ENCODE results near the gene ASPHD2.
A peak's percentile ranks its signal among the peaks of the same experiment; 100 is the strongest.

Gene ASPHD2

DNA sequence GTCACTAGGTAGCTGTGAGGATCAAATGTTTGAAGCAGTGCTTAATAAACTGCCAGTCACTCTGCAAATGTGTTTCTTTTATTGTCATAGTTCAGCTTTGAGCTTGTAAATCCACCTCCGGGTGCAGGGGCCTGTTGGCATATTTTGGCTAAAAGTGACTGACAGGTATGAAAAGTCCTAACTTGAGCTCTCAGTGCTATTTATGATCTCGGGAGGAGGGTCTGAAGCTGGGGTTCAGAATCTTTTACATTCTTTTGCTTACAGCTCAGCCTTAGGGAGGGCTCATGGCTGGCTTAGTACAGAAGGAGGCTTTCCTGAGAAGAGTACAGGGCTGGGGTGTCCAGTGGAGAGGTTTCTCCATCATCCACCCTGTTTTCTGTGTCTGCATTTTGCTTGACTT lies 1.5 kb downstream of the ASPHD2 start:
- H3K4me3 ChIP-seq (ENCODE audit: low read depth, low read length): peak overlapping the region; percentile 59
- TF ChIP-seq, protein P1, sequence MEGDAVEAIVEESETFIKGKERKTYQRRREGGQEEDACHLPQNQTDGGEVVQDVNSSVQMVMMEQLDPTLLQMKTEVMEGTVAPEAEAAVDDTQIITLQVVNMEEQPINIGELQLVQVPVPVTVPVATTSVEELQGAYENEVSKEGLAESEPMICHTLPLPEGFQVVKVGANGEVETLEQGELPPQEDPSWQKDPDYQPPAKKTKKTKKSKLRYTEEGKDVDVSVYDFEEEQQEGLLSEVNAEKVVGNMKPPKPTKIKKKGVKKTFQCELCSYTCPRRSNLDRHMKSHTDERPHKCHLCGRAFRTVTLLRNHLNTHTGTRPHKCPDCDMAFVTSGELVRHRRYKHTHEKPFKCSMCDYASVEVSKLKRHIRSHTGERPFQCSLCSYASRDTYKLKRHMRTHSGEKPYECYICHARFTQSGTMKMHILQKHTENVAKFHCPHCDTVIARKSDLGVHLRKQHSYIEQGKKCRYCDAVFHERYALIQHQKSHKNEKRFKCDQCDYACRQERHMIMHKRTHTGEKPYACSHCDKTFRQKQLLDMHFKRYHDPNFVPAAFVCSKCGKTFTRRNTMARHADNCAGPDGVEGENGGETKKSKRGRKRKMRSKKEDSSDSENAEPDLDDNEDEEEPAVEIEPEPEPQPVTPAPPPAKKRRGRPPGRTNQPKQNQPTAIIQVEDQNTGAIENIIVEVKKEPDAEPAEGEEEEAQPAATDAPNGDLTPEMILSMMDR (IDR thresholded peaks at IDR 0.05; ENCODE audit: insufficient read depth, low read depth, low read length, missing control alignments): no peak
- peak; percentile 16 for DNase-seq (ENCODE audit: low read depth)

DNA sequence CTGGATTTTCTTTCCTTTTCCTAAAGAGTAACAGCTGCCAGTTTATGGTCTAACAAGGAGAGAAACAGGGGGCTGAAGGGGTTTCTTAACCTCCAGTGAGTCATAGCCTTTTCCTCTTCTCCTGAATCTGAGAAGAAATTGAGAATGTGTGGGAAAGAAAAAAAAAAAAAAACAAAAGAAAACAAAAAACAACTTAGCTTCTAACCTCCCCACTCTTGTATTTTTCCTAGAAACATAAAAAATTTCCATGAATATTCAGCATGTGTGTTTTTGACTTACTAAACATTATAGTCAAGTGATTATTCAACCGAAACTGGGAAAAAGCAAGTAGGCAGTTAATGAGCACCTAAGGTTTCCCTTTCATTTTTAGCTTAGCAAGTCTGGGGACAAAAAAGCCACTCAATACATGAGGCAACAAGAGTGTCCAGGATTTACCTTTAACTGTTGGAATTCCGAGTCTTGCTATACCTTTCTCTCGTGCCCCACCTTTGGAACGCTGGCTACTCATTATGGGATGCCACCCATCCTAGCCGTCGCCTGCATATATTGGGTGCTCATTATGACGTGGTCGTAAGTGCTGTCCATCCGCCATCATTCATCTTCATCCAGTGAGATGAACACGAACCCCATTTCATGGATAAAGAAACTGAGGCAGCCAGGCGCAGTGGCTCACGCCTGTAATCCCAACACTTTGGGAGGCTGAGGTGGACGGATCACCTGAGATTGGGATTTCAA lies 2.4 kb downstream of the ASPHD2 start:
- peak overlapping the region; percentile 59 for H3K4me3 ChIP-seq (ENCODE audit: low read depth, low read length)
- peak; percentile 54 for DNase-seq (ENCODE audit: low read depth)
- TF ChIP-seq, protein P1 (IDR thresholded peaks at IDR 0.05; ENCODE audit: insufficient read depth, low read depth, low read length, missing control alignments): no peak

DNA sequence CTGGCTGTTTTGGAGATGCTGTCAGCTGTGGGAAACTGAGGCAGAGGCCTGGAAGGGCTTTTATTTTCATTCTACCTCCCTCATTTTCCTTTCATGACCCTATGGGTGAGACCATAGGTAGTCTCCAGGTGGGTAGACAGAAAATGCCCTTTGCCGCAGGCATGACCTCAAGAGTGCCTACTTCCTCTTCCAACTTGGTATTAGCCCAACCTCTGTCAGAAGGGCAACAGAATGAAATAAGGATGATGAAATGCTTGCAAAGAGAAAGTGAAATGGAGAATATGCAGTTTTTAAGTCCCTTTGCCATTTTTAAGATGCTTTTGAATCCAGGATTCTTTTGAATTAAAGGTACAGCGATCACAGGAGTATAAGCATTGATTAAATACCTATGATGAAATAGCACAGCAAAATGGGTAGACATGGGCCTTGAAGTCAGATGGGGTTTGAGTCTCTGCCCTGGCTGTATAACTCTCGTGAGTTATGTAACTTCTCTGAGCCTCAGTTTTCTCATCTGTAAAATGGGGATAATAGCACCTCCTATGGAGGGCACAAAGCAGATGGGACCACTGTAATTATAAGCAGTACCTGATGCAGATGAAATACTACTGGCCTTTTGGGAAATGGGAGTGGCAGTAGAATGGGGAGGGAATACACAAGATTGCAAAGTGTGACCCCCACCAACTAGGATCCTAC lies 3.7 kb downstream of the ASPHD2 start:
- TF ChIP-seq, protein P1 (IDR thresholded peaks at IDR 0.05; ENCODE audit: insufficient read depth, low read depth, low read length, missing control alignments): no peak
- DNase-seq (ENCODE audit: low read depth): peak; percentile 70
- no peak overlapping the region for H3K4me3 ChIP-seq (ENCODE audit: low read depth, low read length)

DNA sequence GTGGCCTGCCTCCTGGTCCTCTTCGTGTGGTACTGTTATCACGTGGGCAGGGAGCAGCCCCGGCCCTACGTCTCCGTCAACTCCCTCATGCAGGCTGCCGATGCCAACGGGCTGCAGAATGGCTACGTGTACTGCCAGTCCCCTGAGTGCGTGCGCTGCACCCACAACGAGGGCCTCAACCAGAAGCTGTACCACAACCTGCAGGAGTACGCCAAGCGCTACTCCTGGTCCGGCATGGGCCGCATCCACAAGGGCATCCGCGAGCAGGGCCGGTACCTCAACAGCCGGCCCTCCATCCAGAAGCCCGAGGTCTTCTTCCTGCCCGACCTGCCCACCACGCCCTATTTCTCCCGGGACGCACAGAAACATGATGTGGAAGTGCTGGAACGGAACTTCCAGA lies 4.7 kb downstream of the ASPHD2 start:
- no peak for DNase-seq (ENCODE audit: low read depth)
- TF ChIP-seq, protein P1 (IDR thresholded peaks at IDR 0.05; ENCODE audit: insufficient read depth, low read depth, low read length, missing control alignments): no peak
- no peak overlapping the region for H3K4me3 ChIP-seq (ENCODE audit: low read depth, low read length)

DNA sequence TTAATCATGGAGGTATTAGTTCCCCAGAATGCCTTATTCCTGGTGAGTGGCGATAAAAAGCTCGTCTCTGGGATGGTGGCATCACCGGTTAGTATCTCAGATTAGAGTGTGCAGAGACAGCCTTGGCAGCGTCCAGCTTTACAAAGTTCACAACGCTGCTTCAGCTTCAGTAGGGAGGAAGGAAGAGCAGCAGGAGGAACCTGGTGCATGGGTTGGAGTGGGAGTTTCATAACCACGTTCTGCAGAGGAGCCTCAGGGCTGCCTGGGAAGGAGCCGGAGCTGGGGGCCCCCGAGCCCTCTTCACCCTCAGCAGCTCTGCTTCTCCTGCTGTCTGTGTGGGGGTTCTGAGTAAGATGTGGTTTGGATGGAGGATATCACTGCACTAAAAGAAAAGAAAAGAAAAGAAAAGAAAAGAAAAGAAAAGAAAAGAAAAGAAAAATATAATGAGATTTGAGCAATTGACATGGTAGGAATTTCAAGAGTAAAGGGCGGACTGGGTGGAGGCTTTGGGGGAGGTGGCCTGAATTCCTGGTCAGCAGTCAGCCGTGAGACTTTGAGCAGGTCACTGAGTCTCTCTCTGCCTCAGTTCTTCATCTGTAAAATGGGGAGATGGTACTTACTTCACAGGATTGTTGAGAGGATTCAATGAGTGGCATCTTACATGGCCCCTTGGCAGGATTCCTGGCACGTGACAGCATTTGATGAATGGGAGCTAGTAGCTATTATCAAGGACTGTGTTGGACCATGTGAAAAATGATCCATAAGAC lies 6.5 kb downstream of the ASPHD2 start:
- DNase-seq (ENCODE audit: low read depth): no peak
- no peak overlapping the region for H3K4me3 ChIP-seq (ENCODE audit: low read depth, low read length)
- TF ChIP-seq, protein P1 (IDR thresholded peaks at IDR 0.05; ENCODE audit: insufficient read depth, low read depth, low read length, missing control alignments): no peak

DNA sequence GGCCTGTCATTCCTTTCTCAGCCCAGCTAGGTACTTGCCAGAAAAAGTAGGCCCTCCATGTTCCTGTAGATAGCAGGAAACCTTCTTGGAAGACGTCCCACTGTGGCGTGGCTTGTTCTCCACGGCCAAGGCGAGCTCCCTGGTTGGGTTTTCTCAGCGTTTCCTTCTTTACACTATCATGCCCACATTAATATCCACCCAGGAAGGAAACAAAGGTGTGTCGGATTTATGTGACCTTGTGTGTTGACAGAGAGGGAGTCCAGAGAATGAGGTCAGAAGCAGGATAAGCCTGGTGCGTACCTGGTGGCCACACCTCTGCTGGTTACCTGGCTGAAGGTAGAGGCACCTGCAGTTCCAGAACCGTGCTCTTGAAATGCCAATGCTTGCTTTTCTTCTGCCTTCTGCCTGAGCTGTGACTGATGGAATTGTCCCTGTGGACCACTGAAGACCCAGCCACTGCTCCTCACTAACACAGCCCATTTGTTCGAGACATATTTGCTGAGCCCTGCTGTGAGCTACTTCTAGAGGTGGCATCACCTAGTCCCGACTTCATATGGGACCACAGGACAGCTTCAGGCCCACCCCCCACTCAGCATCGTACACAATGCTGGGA lies 7.9 kb downstream of the ASPHD2 start:
- TF ChIP-seq, protein P1 (IDR thresholded peaks at IDR 0.05; ENCODE audit: insufficient read depth, low read depth, low read length, missing control alignments): no peak
- H3K4me3 ChIP-seq (ENCODE audit: low read depth, low read length): no peak overlapping the region
- no peak for DNase-seq (ENCODE audit: low read depth)

All from GM12865 (cell line).